HG03039 (cell line): Measurements from ENCODE around the gene NUDT16.
"Not testable (repeated sequence)": the region's sequence is repeated elsewhere in the genome, so short reads cannot be mapped to it uniquely, and the experiment has no call there.

ENCODE experiments used
- ATAC-seq: cut with Tn5 transposase; IDR thresholded peaks from one replicate; pipeline ENCODE4 v1.9.1; 2021; ENCODE audit warnings: mild to moderate bottlenecking, moderate library complexity; ENCODE audit not compliant: unreplicated experiment

NUDT16 gene

GRCh38 chr3:131381445-131382291 lies at the start of gene NUDT16:
TSS of gene NUDT16 (plus strand) at chr3:131381774. CDS start at chr3:131381805, 31 bp downstream.
- peak; percentile 100 for ATAC-seq

GRCh38 chr3:131338948-131339640 lies 42.5 kb upstream of the NUDT16 start:
- no peak for ATAC-seq

- ATAC-seq: no peak
These were observed 39.8 kb upstream of the NUDT16 start for GRCh38 chr3:131341761-131342160.

GRCh38 chr3:131348911-131349310 lies 32.7 kb upstream of the NUDT16 start:
- ATAC-seq: no peak

GRCh38 chr3:131349454-131349853 lies 32.1 kb upstream of the NUDT16 start:
- ATAC-seq: no peak

GRCh38 chr3:131349946-131350347 lies 31.6 kb upstream of the NUDT16 start:
- no peak for ATAC-seq

DNA sequence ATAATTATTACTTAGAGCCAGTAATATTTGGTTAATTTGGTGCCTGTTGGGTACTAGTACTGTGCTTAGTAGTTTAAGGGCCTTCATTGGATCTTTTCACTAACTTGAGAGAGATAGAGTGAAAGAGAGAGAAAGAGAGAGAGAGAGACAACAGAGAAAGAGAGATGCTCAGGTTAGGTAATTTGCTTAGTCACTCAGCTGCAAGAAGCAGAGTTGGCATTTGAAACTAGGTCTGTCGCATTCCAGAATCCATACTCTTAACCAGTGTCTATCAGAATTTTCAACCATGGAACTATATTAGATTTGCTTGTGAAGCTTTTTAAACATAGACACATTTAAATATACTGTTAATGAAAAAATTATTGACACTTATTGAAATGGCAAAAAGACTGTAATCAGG lies 31.1 kb upstream of the NUDT16 start:
- ATAC-seq: no peak

- ATAC-seq: no peak
These were observed 28.3 kb upstream of the NUDT16 start for GRCh38 chr3:131353016-131353877.

- no peak for ATAC-seq
These were observed 27.6 kb upstream of the NUDT16 start for GRCh38 chr3:131353986-131354385.

GRCh38 chr3:131356006-131356595 lies 25.5 kb upstream of the NUDT16 start:
- ATAC-seq: no peak

- ATAC-seq: no peak
These were observed 24.3 kb upstream of the NUDT16 start for GRCh38 chr3:131357275-131357674.

DNA sequence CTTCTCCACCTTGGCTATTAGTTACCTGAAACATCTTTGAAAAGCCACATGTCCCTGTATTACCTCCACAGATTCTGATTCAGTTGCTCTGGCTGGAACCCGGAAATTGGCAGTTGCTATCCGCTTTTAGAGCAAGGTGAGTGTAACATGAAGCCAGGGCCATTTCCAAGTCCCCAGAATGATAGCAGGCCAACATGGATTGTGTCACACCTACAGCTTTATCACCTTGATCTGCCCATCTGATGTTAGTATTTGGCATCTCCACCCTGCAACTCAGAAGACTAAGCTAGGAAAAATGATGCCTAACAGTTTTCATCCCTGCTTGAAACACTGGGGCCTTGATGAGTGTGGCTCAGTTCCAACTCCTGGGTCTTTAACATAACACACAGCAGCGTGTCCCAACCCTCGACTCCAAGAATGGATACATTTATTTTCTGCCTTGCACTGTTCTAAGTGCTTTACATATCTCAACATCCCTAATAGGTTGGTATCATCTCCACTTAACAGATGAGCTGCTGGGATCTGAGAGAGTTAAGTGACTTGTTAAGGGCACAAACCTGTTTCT lies 21.3 kb upstream of the NUDT16 start:
- no peak for ATAC-seq

DNA sequence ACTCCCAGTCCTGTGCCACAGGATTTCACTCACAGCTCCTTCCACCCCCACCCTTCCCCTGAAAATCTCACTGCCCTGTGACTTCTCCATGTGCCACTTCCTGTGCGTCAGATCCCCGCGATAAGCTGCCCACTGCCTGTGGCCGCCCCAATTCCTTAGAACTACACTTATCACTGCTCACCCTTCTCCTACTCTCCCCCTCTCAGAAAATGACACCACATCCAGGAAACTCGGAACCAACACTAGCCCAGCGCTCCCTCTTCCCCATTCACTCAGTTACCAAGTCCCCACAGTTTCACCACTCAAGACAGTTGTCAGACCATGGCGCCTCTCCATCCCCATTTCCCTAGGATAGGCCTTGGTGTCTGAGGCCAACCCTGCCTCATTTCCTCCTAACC lies 20.5 kb upstream of the NUDT16 start:
- not testable (repeated sequence) for ATAC-seq

DNA sequence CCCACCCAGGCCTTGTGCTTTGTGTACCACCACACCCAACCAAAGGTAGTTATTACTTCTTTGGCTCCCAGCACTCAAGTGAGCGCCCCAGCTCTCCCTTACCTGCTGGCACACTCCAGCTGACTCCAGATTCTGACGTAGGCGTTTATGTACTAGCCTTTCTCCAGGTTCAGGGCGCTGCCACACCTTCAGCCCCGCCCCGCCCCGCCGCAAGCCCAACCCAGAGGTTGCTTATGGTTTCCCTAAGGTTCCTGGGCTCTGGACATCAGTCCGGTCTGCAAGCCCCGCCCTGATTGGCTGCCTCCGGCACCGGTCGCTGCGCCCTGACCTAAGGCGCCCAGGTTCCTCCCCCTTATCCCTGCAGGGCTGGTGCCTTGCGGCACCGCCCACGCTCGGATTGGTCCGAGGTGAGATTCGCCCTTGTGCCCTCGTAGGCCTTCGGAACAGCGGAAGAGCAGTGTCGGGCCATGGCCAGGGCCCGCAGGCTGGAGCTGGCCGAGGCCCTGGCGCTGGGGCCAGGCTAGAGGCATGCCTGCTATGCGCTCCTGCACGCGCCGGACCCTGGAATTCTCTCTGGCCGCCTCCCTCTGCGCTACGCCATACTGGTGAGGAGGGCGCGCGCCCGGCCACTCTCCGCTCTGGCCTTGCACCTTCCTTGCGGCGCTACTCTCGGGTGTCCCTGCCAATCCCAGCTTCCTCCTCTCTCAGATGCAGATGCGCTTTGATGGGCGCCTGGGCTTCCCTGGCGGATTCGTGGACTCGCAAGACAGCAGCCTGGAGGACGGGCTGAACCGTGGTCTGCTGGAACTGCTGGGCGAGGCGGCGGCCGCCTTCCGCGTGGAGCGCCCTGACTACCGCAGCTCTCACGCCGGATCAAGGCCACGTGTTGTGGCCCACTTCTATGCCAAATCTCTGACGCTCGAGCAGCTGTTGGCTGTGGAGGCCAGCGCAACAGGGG lies 19.8 kb upstream of the NUDT16 start:
- ATAC-seq: peak; percentile 71

GRCh38 chr3:131363275-131363674 lies 18.3 kb upstream of the NUDT16 start:
- no peak for ATAC-seq

- no peak for ATAC-seq
These were observed 10.5 kb upstream of the NUDT16 start for GRCh38 chr3:131370935-131371687.

- ATAC-seq: no peak
These were observed 9.9 kb upstream of the NUDT16 start for GRCh38 chr3:131371688-131372066.

GRCh38 chr3:131374741-131375140 lies 6.8 kb upstream of the NUDT16 start:
- no peak for ATAC-seq
